ENCODE measurements around the gene RASSF4.

Gene RASSF4

DNA sequence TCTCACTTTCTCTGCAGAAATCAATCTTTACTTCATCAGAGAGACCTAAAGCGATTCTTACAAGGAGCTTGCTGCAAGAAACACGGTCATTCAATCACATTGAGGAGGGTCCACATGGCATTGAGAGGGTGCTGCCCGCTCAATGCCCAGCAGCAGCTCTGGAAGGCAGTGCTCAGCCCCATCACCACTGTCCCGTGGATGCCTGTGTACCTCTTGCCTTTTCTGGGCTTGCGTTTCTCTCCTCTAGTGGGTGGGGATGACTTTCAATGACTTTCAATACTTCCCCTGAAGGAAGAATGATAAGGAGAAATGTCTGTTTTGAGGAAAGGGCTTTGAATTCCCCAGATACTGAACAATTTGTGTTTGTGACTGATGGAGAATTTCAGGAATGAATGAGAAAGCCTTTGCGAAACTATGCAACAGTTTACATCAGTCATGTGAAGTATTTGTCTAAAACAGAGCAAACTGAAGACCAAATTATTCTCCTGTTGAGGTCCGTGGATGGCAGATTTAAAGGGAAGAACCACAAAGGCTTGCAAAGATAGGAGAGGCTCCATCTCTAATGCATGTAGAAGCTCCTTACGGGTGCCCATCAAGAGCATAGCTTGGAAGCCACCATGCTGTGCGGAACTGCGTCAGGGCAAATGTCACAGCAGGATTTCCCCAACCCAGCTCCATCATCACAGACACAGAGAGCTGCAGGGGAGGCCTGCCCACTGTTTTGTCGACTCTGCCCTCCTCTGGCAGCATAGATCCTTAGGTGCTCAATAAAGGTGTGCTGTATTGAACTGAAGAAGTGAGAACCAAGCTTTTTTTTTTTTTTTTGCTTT is 34.5 kb downstream of the RASSF4 start:
- Histone ChIP-seq H3K9ac (ENCODE audit: insufficient read length, low read depth) (no peak overlapping the region), H3K4me1 (ENCODE audit: insufficient read depth, insufficient read length) (peaks cover 19% of the 10 kb centered on the region), H3K27me3 (ENCODE audit: insufficient read depth, insufficient read length) (no peaks in the 10 kb centered on the region), H3K4me3 (ENCODE audit: insufficient read length, low read depth) (no peak overlapping the region), H3K36me3 (ENCODE audit: insufficient read depth, insufficient read length, low read length) (peaks cover 37% of the 10 kb centered on the region), H3K9me3 (ENCODE audit: insufficient read depth, low read length) (no peaks in the 10 kb centered on the region)
- TF ChIP-seq YY1 (IDR thresholded peaks at IDR 0.05; ENCODE audit: insufficient read depth, insufficient read length) (no peak), ZNF274 (IDR thresholded peaks at IDR 0.05; ENCODE audit: low read depth, low read length) (no peak), SUZ12 (IDR thresholded peaks at IDR 0.05; ENCODE audit: extremely low read depth, insufficient read depth, insufficient read length) (no peak)
- DNase-seq (ENCODE audit: low read depth, low spot score), result no peak

DNA sequence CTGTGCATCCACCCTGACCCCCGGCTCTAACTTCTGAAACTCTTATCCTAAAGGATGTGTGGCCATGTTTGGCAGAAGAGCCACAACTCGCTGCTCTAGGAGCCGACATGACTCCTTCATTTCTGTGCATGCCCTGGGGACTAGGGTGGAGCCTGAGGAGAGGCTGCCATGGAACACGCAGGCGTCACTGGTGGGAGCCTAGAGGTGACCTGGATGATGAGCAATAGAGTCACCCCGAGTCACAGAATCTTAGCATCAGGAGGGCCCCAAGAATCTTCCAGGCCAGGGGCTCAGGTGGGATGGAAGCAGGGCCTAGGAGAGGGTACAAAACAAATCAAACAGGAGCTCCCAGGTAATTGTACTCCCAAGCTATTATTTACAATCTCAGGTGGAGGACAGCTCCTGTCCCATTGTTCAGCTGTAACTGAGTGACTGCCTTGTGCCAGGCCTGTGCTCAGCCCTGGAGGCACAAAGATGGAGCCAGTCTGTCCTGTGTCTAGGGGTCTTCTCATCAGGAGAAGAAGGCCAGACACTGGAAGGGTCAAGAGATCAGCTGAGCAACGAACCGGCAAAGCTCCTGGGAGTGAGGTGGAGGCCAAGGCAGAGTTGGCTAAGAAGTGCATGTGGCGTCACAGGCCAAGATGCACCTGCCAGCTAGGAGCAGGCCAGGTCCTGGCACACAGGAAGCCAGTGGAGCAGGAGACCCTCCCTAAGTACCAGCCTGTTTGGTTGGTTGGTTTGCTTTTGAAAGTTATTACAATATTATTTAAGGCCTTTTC is 35.3 kb downstream of the RASSF4 start:
- Histone ChIP-seq H3K27me3 (ENCODE audit: insufficient read depth, insufficient read length) (no peaks in the 10 kb centered on the region), H3K9ac (ENCODE audit: insufficient read length, low read depth) (no peak overlapping the region), H3K9me3 (ENCODE audit: insufficient read depth, low read length) (no peaks in the 10 kb centered on the region), H3K36me3 (ENCODE audit: insufficient read depth, insufficient read length, low read length) (peaks cover 37% of the 10 kb centered on the region), H3K4me3 (ENCODE audit: insufficient read length, low read depth) (no peak overlapping the region), H3K4me1 (ENCODE audit: insufficient read depth, insufficient read length) (peaks cover 14% of the 10 kb centered on the region)
- TF ChIP-seq YY1 (IDR thresholded peaks at IDR 0.05; ENCODE audit: insufficient read depth, insufficient read length), result no peak
- TF ChIP-seq ZNF274 (IDR thresholded peaks at IDR 0.05; ENCODE audit: low read depth, low read length), result no peak
- no peak for TF ChIP-seq SUZ12 (IDR thresholded peaks at IDR 0.05; ENCODE audit: extremely low read depth, insufficient read depth, insufficient read length)
- DNase-seq (ENCODE audit: low read depth, low spot score), result no peak

DNA sequence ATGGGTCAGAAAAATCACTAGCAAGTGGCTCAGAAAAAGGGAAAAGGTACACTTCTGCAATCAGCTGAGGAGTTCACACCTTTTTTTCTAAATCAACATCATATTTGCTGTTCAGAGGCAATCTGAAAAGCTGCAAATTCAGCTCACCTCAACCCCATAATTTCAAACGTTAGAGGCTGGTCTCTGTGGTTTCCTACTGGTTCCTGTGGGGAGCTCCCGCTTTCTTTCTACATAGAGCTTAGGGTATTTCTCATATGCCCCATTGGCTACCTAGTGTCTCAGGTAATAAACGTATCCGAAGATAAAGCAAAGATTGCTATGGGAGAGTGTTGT is 35.9 kb downstream of the RASSF4 start:
- Histone ChIP-seq H3K27me3 (ENCODE audit: insufficient read depth, insufficient read length) (no peaks in the 10 kb centered on the region), H3K4me3 (ENCODE audit: insufficient read length, low read depth) (no peak overlapping the region), H3K36me3 (ENCODE audit: insufficient read depth, insufficient read length, low read length) (peaks cover 35% of the 10 kb centered on the region), H3K9me3 (ENCODE audit: insufficient read depth, low read length) (no peaks in the 10 kb centered on the region), H3K9ac (ENCODE audit: insufficient read length, low read depth) (no peak overlapping the region), H3K4me1 (ENCODE audit: insufficient read depth, insufficient read length) (peaks cover 12% of the 10 kb centered on the region)
- no peak for DNase-seq (ENCODE audit: low read depth, low spot score)
- TF ChIP-seq ZNF274 (IDR thresholded peaks at IDR 0.05; ENCODE audit: low read depth, low read length), result no peak
- no peak for TF ChIP-seq SUZ12 (IDR thresholded peaks at IDR 0.05; ENCODE audit: extremely low read depth, insufficient read depth, insufficient read length)
- TF ChIP-seq YY1 (IDR thresholded peaks at IDR 0.05; ENCODE audit: insufficient read depth, insufficient read length), result no peak

DNA sequence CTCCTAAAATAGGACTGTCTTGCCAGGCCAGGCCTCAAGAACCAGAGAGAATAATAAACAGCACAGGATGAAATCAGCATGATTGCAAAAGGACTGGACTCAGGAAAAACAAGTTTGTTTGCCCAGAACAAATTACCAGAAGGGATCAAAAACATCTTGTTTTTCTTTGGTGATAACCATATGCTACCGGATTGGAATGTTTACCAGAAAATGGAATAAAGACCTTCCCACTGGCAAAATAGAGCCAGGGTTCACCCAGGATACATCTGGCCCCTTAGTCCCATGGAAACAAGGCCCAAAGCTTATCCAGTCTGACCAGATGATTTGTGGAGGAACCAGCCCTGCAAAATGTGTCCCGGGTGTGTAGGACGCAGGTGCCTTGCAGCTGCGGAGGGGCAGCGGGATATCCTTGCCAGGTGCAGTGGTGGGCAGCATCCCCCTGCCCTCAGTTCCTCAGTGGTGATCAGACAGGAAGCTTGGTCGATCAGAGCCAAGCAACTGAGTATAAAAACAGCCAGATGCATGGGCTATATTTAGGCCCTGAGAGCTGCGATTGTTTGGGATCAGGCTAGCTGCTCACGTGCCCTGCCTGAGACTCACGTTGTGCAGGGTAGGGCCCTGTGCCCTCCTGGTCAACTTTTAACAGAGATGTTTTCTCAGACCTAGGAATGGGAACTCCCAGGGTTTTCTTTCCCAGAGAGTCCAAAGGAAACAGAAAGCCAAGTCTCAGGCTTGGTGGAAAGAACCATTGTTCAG is 36.5 kb downstream of the RASSF4 start:
- no peaks in the 10 kb centered on the region for H3K27me3 ChIP-seq (ENCODE audit: insufficient read depth, insufficient read length)
- H3K9ac ChIP-seq (ENCODE audit: insufficient read length, low read depth), result no peak overlapping the region
- no peak overlapping the region for H3K4me3 ChIP-seq (ENCODE audit: insufficient read length, low read depth)
- DNase-seq (ENCODE audit: low read depth, low spot score), result no peak
- no peak for TF ChIP-seq YY1 (IDR thresholded peaks at IDR 0.05; ENCODE audit: insufficient read depth, insufficient read length)
- TF ChIP-seq ZNF274 (IDR thresholded peaks at IDR 0.05; ENCODE audit: low read depth, low read length), result no peak
- TF ChIP-seq SUZ12 (IDR thresholded peaks at IDR 0.05; ENCODE audit: extremely low read depth, insufficient read depth, insufficient read length), result no peak
- no peaks in the 10 kb centered on the region for H3K9me3 ChIP-seq (ENCODE audit: insufficient read depth, low read length)
- peaks cover 30% of the 10 kb centered on the region for H3K36me3 ChIP-seq (ENCODE audit: insufficient read depth, insufficient read length, low read length)
- peaks cover 8% of the 10 kb centered on the region for H3K4me1 ChIP-seq (ENCODE audit: insufficient read depth, insufficient read length)

DNA sequence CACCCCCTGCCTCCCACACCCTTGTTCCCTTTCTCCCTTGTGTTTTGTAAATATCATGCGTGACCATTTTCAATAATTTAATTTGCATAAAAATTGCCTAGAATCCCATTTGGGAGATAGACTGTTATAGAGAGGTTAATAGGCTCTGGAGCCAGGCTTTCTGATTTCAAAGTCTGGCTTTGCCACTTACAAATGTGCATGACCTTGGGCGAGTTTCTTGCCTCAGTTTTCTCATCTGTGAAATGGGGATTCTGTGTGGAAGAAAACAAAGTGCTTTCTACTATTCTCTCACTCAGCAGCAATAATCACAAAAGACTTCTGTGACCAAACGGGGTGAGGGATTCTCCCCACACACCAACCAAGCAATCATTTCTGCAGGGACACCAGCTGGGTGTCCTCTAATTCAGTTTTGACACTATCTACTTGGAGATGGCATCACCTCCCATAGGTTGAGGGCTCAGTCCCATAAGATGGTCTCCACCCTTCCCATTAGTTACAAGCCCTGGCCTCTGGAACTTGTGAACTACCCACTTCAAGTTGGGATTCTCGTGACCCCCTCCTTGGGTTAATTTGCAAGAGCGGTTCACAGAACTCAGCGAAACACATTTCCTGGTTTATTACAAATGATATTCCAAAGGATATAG is 37.6 kb downstream of the RASSF4 start:
- no peak overlapping the region for H3K9ac ChIP-seq (ENCODE audit: insufficient read length, low read depth)
- no peak for DNase-seq (ENCODE audit: low read depth, low spot score)
- no peaks in the 10 kb centered on the region for H3K27me3 ChIP-seq (ENCODE audit: insufficient read depth, insufficient read length)
- peaks cover 4% of the 10 kb centered on the region for H3K9me3 ChIP-seq (ENCODE audit: insufficient read depth, low read length)
- TF ChIP-seq SUZ12 (IDR thresholded peaks at IDR 0.05; ENCODE audit: extremely low read depth, insufficient read depth, insufficient read length) (no peak), YY1 (IDR thresholded peaks at IDR 0.05; ENCODE audit: insufficient read depth, insufficient read length) (no peak), ZNF274 (IDR thresholded peaks at IDR 0.05; ENCODE audit: low read depth, low read length) (no peak)
- no peak overlapping the region for H3K4me3 ChIP-seq (ENCODE audit: insufficient read length, low read depth)
- H3K4me1 ChIP-seq (ENCODE audit: insufficient read depth, insufficient read length), result peaks cover 7% of the 10 kb centered on the region
- H3K36me3 ChIP-seq (ENCODE audit: insufficient read depth, insufficient read length, low read length), result peaks cover 21% of the 10 kb centered on the region

DNA sequence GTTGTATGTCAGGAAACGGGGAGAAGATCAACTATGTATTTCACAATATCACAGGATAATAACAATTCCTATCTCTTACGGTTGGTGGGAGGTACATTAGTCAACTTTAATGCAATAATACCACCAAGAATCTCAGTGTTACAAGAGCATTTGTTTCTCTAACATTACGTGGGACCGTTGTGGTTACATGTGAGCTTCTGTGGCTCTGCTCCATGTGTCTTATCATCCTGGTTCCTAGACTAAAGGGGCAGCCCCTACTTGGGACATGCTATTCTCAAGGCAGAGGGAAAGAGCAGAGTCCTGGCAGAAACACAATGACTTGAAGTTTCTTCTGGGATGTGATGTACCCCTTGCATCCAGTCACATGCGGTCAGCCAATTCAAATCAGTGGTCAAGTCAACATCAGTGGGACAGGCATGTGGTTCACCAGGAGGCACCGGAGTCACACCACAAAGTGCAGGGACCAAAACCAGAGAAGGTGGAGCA is 38.6 kb downstream of the RASSF4 start:
- no peak for DNase-seq (ENCODE audit: low read depth, low spot score)
- Histone ChIP-seq H3K4me1 (ENCODE audit: insufficient read depth, insufficient read length) (peaks cover 6% of the 10 kb centered on the region), H3K9ac (ENCODE audit: insufficient read length, low read depth) (no peak overlapping the region), H3K36me3 (ENCODE audit: insufficient read depth, insufficient read length, low read length) (peaks cover 12% of the 10 kb centered on the region), H3K9me3 (ENCODE audit: insufficient read depth, low read length) (peaks cover 14% of the 10 kb centered on the region), H3K4me3 (ENCODE audit: insufficient read length, low read depth) (no peak overlapping the region), H3K27me3 (ENCODE audit: insufficient read depth, insufficient read length) (no peaks in the 10 kb centered on the region)
- TF ChIP-seq ZNF274 (IDR thresholded peaks at IDR 0.05; ENCODE audit: low read depth, low read length), result no peak
- TF ChIP-seq SUZ12 (IDR thresholded peaks at IDR 0.05; ENCODE audit: extremely low read depth, insufficient read depth, insufficient read length), result no peak
- TF ChIP-seq YY1 (IDR thresholded peaks at IDR 0.05; ENCODE audit: insufficient read depth, insufficient read length), result no peak

Data from NT2/D1 (cell line).